ENCODE data around the gene CHRNG. TPM values are rescaled to one million over a fixed set of nuclear protein-coding genes. Genes with fewer than 3 reads are reported as not detected.

CHRNG gene
- total RNA-seq, 1 donor from 2014 or later, result not detected

DNA sequence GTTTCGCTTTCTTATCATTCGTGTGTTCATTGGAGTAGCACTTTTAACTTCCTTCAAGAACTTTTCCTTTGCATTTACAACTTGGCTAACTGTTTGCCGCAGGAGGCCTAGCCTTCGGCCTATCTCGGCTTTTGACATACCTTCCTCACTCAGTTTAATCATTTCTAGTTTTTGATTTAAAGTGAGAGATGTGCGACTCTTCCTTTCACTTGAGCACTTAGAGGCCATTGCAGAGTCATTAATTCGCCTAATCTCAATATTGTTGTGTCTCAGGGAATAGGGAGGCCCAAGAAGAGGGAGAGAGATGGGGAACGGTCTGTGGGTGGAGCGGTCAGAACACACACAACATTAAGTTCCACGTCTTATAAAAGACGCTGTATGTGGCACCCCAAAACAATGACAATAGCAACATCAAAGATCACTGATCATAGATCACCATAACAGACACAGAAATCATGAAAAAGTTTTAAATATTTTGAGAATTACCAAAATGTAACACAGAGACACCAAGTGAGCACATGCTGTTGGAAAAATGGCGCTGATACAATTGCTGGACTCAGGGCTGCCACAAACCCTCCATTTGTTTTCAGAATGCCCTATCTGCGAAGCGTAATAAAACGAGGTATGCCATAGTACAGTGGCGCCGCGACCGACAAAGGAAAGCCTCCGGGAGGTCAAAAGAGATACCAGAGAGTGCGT is 10.3 kb downstream of the CHRNG start:
- TF ChIP-seq, protein P1, sequence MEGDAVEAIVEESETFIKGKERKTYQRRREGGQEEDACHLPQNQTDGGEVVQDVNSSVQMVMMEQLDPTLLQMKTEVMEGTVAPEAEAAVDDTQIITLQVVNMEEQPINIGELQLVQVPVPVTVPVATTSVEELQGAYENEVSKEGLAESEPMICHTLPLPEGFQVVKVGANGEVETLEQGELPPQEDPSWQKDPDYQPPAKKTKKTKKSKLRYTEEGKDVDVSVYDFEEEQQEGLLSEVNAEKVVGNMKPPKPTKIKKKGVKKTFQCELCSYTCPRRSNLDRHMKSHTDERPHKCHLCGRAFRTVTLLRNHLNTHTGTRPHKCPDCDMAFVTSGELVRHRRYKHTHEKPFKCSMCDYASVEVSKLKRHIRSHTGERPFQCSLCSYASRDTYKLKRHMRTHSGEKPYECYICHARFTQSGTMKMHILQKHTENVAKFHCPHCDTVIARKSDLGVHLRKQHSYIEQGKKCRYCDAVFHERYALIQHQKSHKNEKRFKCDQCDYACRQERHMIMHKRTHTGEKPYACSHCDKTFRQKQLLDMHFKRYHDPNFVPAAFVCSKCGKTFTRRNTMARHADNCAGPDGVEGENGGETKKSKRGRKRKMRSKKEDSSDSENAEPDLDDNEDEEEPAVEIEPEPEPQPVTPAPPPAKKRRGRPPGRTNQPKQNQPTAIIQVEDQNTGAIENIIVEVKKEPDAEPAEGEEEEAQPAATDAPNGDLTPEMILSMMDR (IDR thresholded peaks at IDR 0.05; ENCODE audit: unreplicated experiment), result no peak
- Mint-ChIP-seq H3K9me3 (ENCODE audit: low read depth) (peaks cover 7% of the 10 kb centered on the region), H3K36me3 (ENCODE audit: insufficient read depth) (peaks cover 30% of the 10 kb centered on the region), H3K4me1 (ENCODE audit: low read depth) (peaks cover 13% of the 10 kb centered on the region), H3K27me3 (no peaks in the 10 kb centered on the region), H3K4me3 (ENCODE audit: low read depth) (peak overlapping the region; percentile 96), H3K27ac (peak overlapping the region; percentile 97)
- no peak for DNase-seq (ENCODE audit: low spot score, unreplicated experiment)

DNA sequence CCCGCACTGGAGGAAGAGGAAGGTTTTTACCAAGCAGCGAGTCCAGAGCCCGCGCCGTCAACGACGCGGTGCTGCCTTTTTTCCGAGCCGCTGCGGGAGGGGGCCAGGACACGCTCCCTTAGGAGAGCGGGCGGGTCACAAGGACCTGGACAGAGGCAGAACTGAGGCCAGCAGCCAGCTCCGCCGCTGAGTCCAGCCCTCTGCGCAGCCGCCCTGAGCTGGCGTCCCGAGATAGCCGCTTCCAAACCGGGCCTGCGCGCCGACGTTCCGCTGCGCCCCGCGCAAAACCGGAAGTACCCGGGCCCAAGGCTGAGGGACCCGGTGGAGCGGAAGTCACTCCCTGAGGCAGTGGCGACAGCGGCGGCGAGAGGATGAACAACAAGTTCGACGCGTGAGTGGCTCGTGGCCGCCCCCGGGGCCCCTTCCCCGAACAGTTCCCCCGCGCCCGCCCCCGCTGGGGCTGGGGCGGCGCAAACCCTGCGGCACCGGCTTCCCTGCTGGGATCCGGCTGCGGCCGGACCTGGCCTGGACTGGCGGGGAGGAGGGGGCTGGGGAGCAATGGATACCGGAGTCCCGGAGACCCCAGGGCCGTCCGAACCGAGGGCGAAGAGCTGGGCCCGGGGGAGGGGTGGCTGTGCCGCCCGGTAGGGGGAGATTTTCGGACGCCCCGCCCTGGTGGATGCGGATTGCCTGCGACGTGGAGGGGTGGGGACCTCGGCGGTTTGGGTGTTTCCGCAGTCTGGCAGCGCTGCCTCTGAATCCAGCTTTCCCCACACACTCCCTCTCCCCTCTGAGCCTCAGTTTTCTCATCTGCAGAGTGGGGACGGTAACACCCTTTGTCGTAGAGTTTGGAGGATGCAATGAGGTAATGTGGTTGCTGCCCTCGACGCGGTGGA is 11.1 kb downstream of the CHRNG start, which contains the start of the genes EIF4E2 and TIGD1:
TSS of gene EIF4E2 (plus strand) at position 336 of the 896 bp plus-strand sequence. CDS start at position 372, 36 bp downstream.
TSS of gene TIGD1 (minus strand) at position 204 of the 896 bp plus-strand sequence. CDS start 675 bp downstream, outside the sequence.
- peaks cover 30% of the 10 kb centered on the region for H3K36me3 Mint-ChIP-seq (ENCODE audit: insufficient read depth)
- DNase-seq (ENCODE audit: low spot score, unreplicated experiment), result peak; percentile 91
- peak within 1 kb of the TSS; percentile 96 for H3K4me3 Mint-ChIP-seq (ENCODE audit: low read depth)
- peak within 1 kb of the TSS; percentile 97 for H3K27ac Mint-ChIP-seq
- H3K4me1 Mint-ChIP-seq (ENCODE audit: low read depth), result peaks cover 13% of the 10 kb centered on the region
- TF ChIP-seq, protein P1 (IDR thresholded peaks at IDR 0.05; ENCODE audit: unreplicated experiment), result peak; percentile 39
- peaks cover 7% of the 10 kb centered on the region for H3K9me3 Mint-ChIP-seq (ENCODE audit: low read depth)
- no peaks in the 10 kb centered on the region for H3K27me3 Mint-ChIP-seq

DNA sequence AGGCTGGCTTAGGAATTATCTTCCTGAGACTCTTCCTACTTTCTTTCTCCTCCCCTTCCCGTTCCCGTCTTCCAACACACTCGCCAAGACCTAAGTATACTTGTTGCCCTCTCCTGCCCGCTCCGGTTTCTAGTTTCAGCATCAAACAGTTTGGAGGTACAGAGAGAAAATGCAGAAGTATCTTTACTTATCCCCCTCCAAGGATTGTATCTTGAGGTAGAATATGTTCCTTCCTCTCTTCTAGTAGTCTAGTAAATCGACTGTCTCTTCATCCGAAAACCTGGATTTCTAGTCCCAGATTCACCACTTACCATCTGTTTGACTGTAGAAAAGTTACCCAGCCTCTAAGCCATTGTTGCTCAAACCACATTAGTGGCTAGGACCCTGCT is 11.8 kb downstream of the CHRNG start:
- H3K27me3 Mint-ChIP-seq, result no peaks in the 10 kb centered on the region

DNA sequence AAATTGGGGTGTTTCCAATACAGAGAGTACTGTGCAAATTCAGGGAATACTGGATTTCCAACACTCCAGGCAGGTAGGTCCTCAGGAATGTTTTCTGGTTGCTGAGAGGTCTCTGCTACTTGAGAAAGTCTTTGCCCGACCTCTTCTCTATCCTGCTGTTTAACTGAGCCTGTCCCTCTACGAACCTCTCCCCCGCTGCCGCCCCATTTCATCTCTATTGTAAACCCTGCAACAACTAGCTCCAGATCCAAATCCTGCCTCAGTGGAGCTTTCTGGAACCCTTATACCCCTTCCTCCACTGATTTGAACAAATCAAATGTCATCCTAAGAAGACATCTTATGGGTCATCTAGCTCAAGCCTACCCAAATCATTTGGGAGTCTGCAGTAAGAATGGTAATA is 12.3 kb downstream of the CHRNG start:
- peaks cover 7% of the 10 kb centered on the region for H3K9me3 Mint-ChIP-seq (ENCODE audit: low read depth)
- TF ChIP-seq, protein P1 (IDR thresholded peaks at IDR 0.05; ENCODE audit: unreplicated experiment), result no peak
- peaks cover 29% of the 10 kb centered on the region for H3K36me3 Mint-ChIP-seq (ENCODE audit: insufficient read depth)
- no peaks in the 10 kb centered on the region for H3K27me3 Mint-ChIP-seq
- peaks cover 13% of the 10 kb centered on the region for H3K4me1 Mint-ChIP-seq (ENCODE audit: low read depth)
- H3K4me3 Mint-ChIP-seq (ENCODE audit: low read depth), result peak overlapping the region; percentile 96
- peak overlapping the region; percentile 73 for H3K27ac Mint-ChIP-seq
- no peak for DNase-seq (ENCODE audit: low spot score, unreplicated experiment)

More for the DNA sequence above, 11.8 kb downstream of the CHRNG start:
- no peak for DNase-seq (ENCODE audit: low spot score, unreplicated experiment)
- peak overlapping the region; percentile 96 for H3K4me3 Mint-ChIP-seq (ENCODE audit: low read depth)
- peak overlapping the region; percentile 93 for H3K27ac Mint-ChIP-seq
- peaks cover 13% of the 10 kb centered on the region for H3K4me1 Mint-ChIP-seq (ENCODE audit: low read depth)
- H3K36me3 Mint-ChIP-seq (ENCODE audit: insufficient read depth), result peaks cover 30% of the 10 kb centered on the region
- peaks cover 7% of the 10 kb centered on the region for H3K9me3 Mint-ChIP-seq (ENCODE audit: low read depth)
- TF ChIP-seq, protein P1 (IDR thresholded peaks at IDR 0.05; ENCODE audit: unreplicated experiment), result no peak

DNA sequence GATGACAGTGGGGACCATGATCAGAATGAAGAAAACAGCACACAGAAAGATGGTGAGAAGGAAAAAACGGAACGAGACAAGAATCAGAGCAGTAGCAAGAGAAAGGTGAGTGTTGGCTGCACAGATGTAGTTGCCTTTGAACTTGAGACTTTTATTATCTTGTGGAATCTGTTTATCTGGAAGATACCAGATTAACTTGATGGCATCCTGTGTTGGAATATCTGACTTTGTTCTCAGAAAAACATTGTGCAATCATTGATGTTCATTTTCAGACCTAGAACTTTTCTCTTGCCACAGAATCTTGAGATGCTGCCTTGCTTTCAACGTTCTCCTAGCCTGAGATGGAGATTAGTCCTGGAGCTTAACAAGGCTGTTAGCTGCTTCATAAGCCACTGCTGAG is 16.9 kb downstream of the CHRNG start:
- DNase-seq (ENCODE audit: low spot score, unreplicated experiment), result no peak
- TF ChIP-seq, protein P1 (IDR thresholded peaks at IDR 0.05; ENCODE audit: unreplicated experiment), result no peak
- peaks cover 18% of the 10 kb centered on the region for H3K36me3 Mint-ChIP-seq (ENCODE audit: insufficient read depth)

More for the DNA sequence above, 16.9 kb downstream of the CHRNG start:
- no peaks in the 10 kb centered on the region for H3K9me3 Mint-ChIP-seq (ENCODE audit: low read depth)
- no peaks in the 10 kb centered on the region for H3K27me3 Mint-ChIP-seq
- H3K4me3 Mint-ChIP-seq (ENCODE audit: low read depth), result no peak overlapping the region
- no peak overlapping the region for H3K27ac Mint-ChIP-seq
- peaks cover 5% of the 10 kb centered on the region for H3K4me1 Mint-ChIP-seq (ENCODE audit: low read depth)

Data from progenitor cell of endocrine pancreas (in vitro differentiated cells).